Heart right ventricle (tissue), 16 donors: ENCODE results near the gene SLC1A7. TPM values are rescaled to one million over a fixed set of nuclear protein-coding genes. Genes with fewer than 3 reads are reported as not detected.
A peak's percentile ranks its signal among the peaks of the same experiment; 100 is the strongest.

Experiments used
- ATAC-seq, 8 donors: fragments of 200-7000 bp; cut with Tn5 transposase; one replicate each; pipeline ENCODE4 v1.9.1; 2020; ENCODE audit warnings: mild to moderate bottlenecking in 8 of 8, moderate library complexity in 8 of 8, moderate number of reproducible peaks in 1 of 8
- DNase-seq, 2 donors: peaks; one replicate each; pipeline ENCODE4 v3.0.0-alpha.2; 2020
- H3K27ac ChIP-seq, 10 donors: fragments of 200-600 bp; sonication (generic) in 2 of 10; one replicate each; pipeline versions ENCODE4 v1.5.0 to v1.8.0; 2020 to 2022; ENCODE audit warnings: mild to moderate bottlenecking in 3 of 10
- H3K27me3 ChIP-seq, 7 donors: fragments of 200-600 bp; one replicate each; pipeline ENCODE4 v1.8.0; 2021 to 2022; ENCODE audit warnings: mild to moderate bottlenecking in 2 of 7
- H3K36me3 ChIP-seq, 9 donors: fragments of 200-600 bp; sonication (generic) in 1 of 9; one replicate each; pipeline versions ENCODE4 v1.5.0 to v1.8.0; 2020 to 2022; ENCODE audit warnings: mild to moderate bottlenecking in 2 of 9
- H3K4me1 ChIP-seq, 9 donors: fragments of 200-600 bp; sonication (generic) in 1 of 9; one replicate each; pipeline versions ENCODE4 v1.5.0 to v1.8.0; 2020 to 2022; ENCODE audit warnings: mild to moderate bottlenecking in 4 of 9
- H3K4me3 ChIP-seq, 10 donors: fragments of 200-600 bp; sonication (generic) in 2 of 10; one replicate each; pipeline versions ENCODE4 v1.5.0 to v1.8.0; 2020 to 2022; ENCODE audit warnings: mild to moderate bottlenecking in 7 of 10, moderate library complexity in 2 of 10
- H3K9me3 ChIP-seq, 11 donors: fragments of 200-600 bp in 10 of 11; sonication (generic) in 2 of 11; one replicate each; pipeline versions ENCODE4 v1.5.0 to v1.8.0; 2013 to 2022; ENCODE audit warnings: mild to moderate bottlenecking in 2 of 11, control low read depth in 1 of 11, moderate library complexity in 1 of 11
- CTCF ChIP-seq, 9 donors: fragments of 200-600 bp; sonication (generic) in 2 of 9; IDR thresholded peaks; one replicate each; pipeline versions ENCODE4 v1.5.0 to v1.8.0; 2021 to 2022; ENCODE audit warnings: antibody characterized with exemption in 9 of 9, mild to moderate bottlenecking in 5 of 9, moderate library complexity in 1 of 9
- WGBS, 2 donors: extraction: QIAGEN DNeasy Blood & Tissue Kit; methylation state at CpG; one replicate each; pipeline ENCODE4 v1.1.7; 2013; ENCODE audit warnings: inconsistent platforms in 1 of 2; 5-methylcytosine and 5-hydroxymethylcytosine counted together
- intact Hi-C, 10 donors: fragments of 100-400 bp; cut with DNase I; formaldehyde crosslinking; loops; one replicate each; pipeline versions ENCODE4 v1.11.1 to v1.14.2; 2022
- polyA plus RNA-seq, 2 donors: library from polyadenylated mRNA; stranded (reverse); fragments of 200-250 nt; gene quantifications; one replicate each; pipeline ENCODE4 v1.2.3, GENCODE V29; 2013
- total RNA-seq, 10 donors: library from RNA; stranded (reverse); fragmentation: NEBNext Ultra II Directional in 3 of 10; extraction: Animal tissue kit (Norgen Biotek cat#: 25700) in 3 of 10; gene quantifications; one replicate each; pipeline versions ENCODE4 v1.2.1 to v1.2.4, GENCODE V29; 2021 to 2023
- donor health status: Arrhythmogenic right ventricular cardiomyopathy.
- donor health status: ischemic (EF 13 %, LVEDD 7.1; RV severe dilation, severe dysfunction).
- donor health status: healthy with polysubstance abuse.
- donor health status: DM: no; HTN: yes; CAD: no.
- donor health status: DM: no; HTN: no; CAD: no.
- donor health status: ischemic (EF 25% LVEDD 6.9; RV normal size, moderate dysfunction).
- donor health status: ischemic (EF 25% LVEDD 5.7; RV mildly dilated, moderate dysfunction).
- donor health status: healthy.
- donor health status: DM: yes; HTN: yes; CAD: no.
- donor health status: Ischemic cardiomyopathy.
- donor health status: ischemic (EF 35%, LVEDD 5.7; RV mildly dilated, moderate dysfunction).
- donor health status: nonischemic (EF 11% LVEDD 7.7; RV severe dilation, severe dysfunction).
- donor health status: DM: yes; HTN: yes; CAD: no.
- donor health status: PGD.
- donor health status: ischemic (EF 29% LVEDD 5.4; RV normal size, mild dysfunction).
- donor health status: nonischemic (EF 23%, LVEDD 6.1; RV moderate dilation, normal function).

The SLC1A7 gene
- total and polyA plus RNA-seq, 12 donors = 0.04 to 2.0 (median 0.42) TPM

- H3K27ac ChIP-seq = no peak overlapping the region
- DNase-seq = peak in 1 of 2 donors; percentile 2
- WGBS, 2 donors = 92 to 96% methylated on average over 4 of the region's 4 CpGs
- no peak overlapping the region for H3K4me3 ChIP-seq
- no peaks in the 10 kb centered on the region for H3K27me3 ChIP-seq
- H3K36me3 ChIP-seq = peaks cover 0 to 58% (median 0%) of the 10 kb centered on the region in 9 donors
- no peak for TF ChIP-seq CTCF (IDR thresholded peaks at IDR 0.05)
- H3K4me1 ChIP-seq = peaks cover 0 to 14% (median 1%) of the 10 kb centered on the region in 9 donors
- intact Hi-C loops = no loop called here
- no peaks in the 10 kb centered on the region for H3K9me3 ChIP-seq
- ATAC-seq = no peak
These were observed 63.2 kb downstream of the SLC1A7 start for GRCh38 chr1:53079251-53079650.

- TF ChIP-seq CTCF (IDR thresholded peaks at IDR 0.05) = no peak
- DNase-seq (peak in 1 of 2 donors; percentile 4), ATAC-seq (no peak)
- Histone ChIP-seq H3K27me3 (no peaks in the 10 kb centered on the region), H3K4me3 (no peak overlapping the region), H3K27ac (no peak overlapping the region), H3K36me3 (peaks cover 0 to 53% (median 0%) of the 10 kb centered on the region in 9 donors), H3K9me3 (no peaks in the 10 kb centered on the region), H3K4me1 (peaks cover 0 to 19% (median 6%) of the 10 kb centered on the region in 9 donors)
- intact Hi-C loops = no loop called here
- 95% methylated on average over 46 of the region's 46 CpGs for WGBS, 2 donors
These were observed 63.9 kb downstream of the SLC1A7 start for GRCh38 chr1:53078333-53079101.

- WGBS, 2 donors = 93 to 95% methylated on average over 13 of the region's 13 CpGs
- DNase-seq (peak in 1 of 2 donors; percentile 3), ATAC-seq (no peak)
- Histone ChIP-seq H3K4me1 (peaks cover 0 to 23% (median 6%) of the 10 kb centered on the region in 9 donors), H3K4me3 (no peak overlapping the region), H3K9me3 (no peaks in the 10 kb centered on the region), H3K27ac (no peak overlapping the region), H3K36me3 (peaks cover 0 to 44% (median 0%) of the 10 kb centered on the region in 9 donors), H3K27me3 (no peaks in the 10 kb centered on the region)
- TF ChIP-seq CTCF (IDR thresholded peaks at IDR 0.05) = no peak
- intact Hi-C loops = no loop called here
These were observed 64.9 kb downstream of the SLC1A7 start for GRCh38 chr1:53077599-53077965.

- no peak for ATAC-seq
- 91 to 92% methylated on average over 19 of the region's 19 CpGs for WGBS, 2 donors
- Histone ChIP-seq H3K9me3 (no peaks in the 10 kb centered on the region), H3K4me1 (peaks cover 0 to 23% (median 6%) of the 10 kb centered on the region in 9 donors), H3K27me3 (no peaks in the 10 kb centered on the region), H3K4me3 (no peak overlapping the region), H3K27ac (no peak overlapping the region), H3K36me3 (peaks cover 0 to 38% (median 0%) of the 10 kb centered on the region in 9 donors)
- no peak for TF ChIP-seq CTCF (IDR thresholded peaks at IDR 0.05)
- DNase-seq = peak in 1 of 2 donors; percentile 9
- intact Hi-C loops = no loop called here
These were observed 65.5 kb downstream of the SLC1A7 start for GRCh38 chr1:53076721-53077598.
